H9 (cell line): Measurements from ENCODE around the gene SLC24A4. TPM values are rescaled to one million over a fixed set of nuclear protein-coding genes. Genes with fewer than 3 reads are reported as not detected.

Experiments
- DNase-seq: peaks from one replicate; pipeline ENCODE4 v3.0.0-alpha.2; 2017
- H2AFZ ChIP-seq: one replicate; pipeline ENCODE4 v1.6.1; 2013; ENCODE audit warnings: mild to moderate bottlenecking, low read length, control low read depth, moderate library complexity
- H2AK5ac ChIP-seq: 2 replicates; pipeline ENCODE4 v1.6.1; 2013; ENCODE audit warnings: low read length, control low read depth, mixed read lengths; ENCODE audit not compliant: insufficient read length
- H2BK120ac ChIP-seq: one replicate; pipeline ENCODE4 v1.6.1; 2013; ENCODE audit warnings: low read depth, mild to moderate bottlenecking, low read length, control low read depth, inconsistent platforms; ENCODE audit not compliant: poor library complexity, severe bottlenecking
- H2BK12ac ChIP-seq: 2 replicates; pipeline ENCODE4 v1.6.1; 2013; ENCODE audit warnings: low read length, control low read depth, mixed read lengths, low read depth; ENCODE audit not compliant: insufficient read length
- H2BK15ac ChIP-seq: 2 replicates; pipeline ENCODE4 v1.6.1; 2013; ENCODE audit warnings: low read depth, low read length, control low read depth
- H2BK20ac ChIP-seq: one replicate; pipeline ENCODE4 v1.6.1; 2013; ENCODE audit warnings: low read depth, mild to moderate bottlenecking, low read length, control low read depth, inconsistent platforms; ENCODE audit not compliant: poor library complexity, severe bottlenecking
- H2BK5ac ChIP-seq: 2 replicates; pipeline ENCODE4 v1.6.1; 2013; ENCODE audit warnings: low read length, control low read depth, mixed read lengths; ENCODE audit not compliant: insufficient read length
- H3K14ac ChIP-seq: 2 replicates; pipeline ENCODE4 v1.6.1; 2013; ENCODE audit warnings: low read length, control low read depth; ENCODE audit not compliant: insufficient read depth
- H3K18ac ChIP-seq: 2 replicates; pipeline ENCODE4 v1.6.1; 2013; ENCODE audit warnings: low read depth, mild to moderate bottlenecking, mixed read lengths, low read length, control low read depth; ENCODE audit not compliant: insufficient read length
- H3K23ac ChIP-seq: 2 replicates; pipeline ENCODE4 v1.6.1; 2013; ENCODE audit warnings: low read length, control low read depth, mixed read lengths, low read depth; ENCODE audit not compliant: insufficient read length
- H3K23me2 ChIP-seq: 2 replicates; pipeline ENCODE4 v1.6.1; 2013; ENCODE audit warnings: low read depth, mild to moderate bottlenecking, mixed read lengths, low read length, control low read depth; ENCODE audit not compliant: insufficient read length, poor library complexity, severe bottlenecking
- H3K27ac ChIP-seq: 2 replicates; pipeline ENCODE4 v1.5.1; 2013; ENCODE audit warnings: low read length, control low read depth, mixed read lengths, low read depth; ENCODE audit not compliant: insufficient read length
- H3K27me3 ChIP-seq: 2 replicates; pipeline ENCODE4 v1.6.1; 2013; ENCODE audit warnings: low read length, control low read depth, inconsistent platforms; ENCODE audit not compliant: insufficient read depth
- H3K4ac ChIP-seq: 2 replicates; pipeline ENCODE4 v1.6.1; 2013; ENCODE audit warnings: low read depth, mild to moderate bottlenecking, control low read depth, inconsistent platforms, low read length, moderate library complexity
- H3K4me1 ChIP-seq: 2 replicates; pipeline ENCODE4 v1.6.1; 2013; ENCODE audit warnings: low read length, control low read depth, inconsistent platforms; ENCODE audit not compliant: insufficient read depth
- H3K4me2 ChIP-seq: 2 replicates; pipeline ENCODE4 v1.6.1; 2013; ENCODE audit warnings: low read length, control low read depth, mixed read lengths; ENCODE audit not compliant: insufficient read length, insufficient read depth
- H3K56ac ChIP-seq: 2 replicates; pipeline ENCODE4 v1.6.1; 2013; ENCODE audit warnings: low read depth, mild to moderate bottlenecking, mixed read lengths, low read length, control low read depth; ENCODE audit not compliant: insufficient read length
- H3K79me1 ChIP-seq: 2 replicates; pipeline ENCODE4 v1.6.1; 2013; ENCODE audit warnings: low read depth, mild to moderate bottlenecking, moderate library complexity, low read length, control low read depth, inconsistent platforms; ENCODE audit not compliant: insufficient read depth, poor library complexity, severe bottlenecking
- H3K79me2 ChIP-seq: 2 replicates; pipeline ENCODE4 v1.6.1; 2013; ENCODE audit warnings: low read length, control low read depth, inconsistent platforms; ENCODE audit not compliant: insufficient read depth
- H3K9ac ChIP-seq: 2 replicates; pipeline ENCODE4 v1.6.1; 2013; ENCODE audit warnings: low read length, control low read depth, mixed read lengths; ENCODE audit not compliant: insufficient read length; ENCODE audit errors: extremely low read depth
- H3K9me3 ChIP-seq: one replicate; pipeline ENCODE4 v1.6.1; 2013; ENCODE audit warnings: low read depth, low read length, inconsistent platforms; ENCODE audit not compliant: control insufficient read depth
- H3T11ph ChIP-seq: one replicate; pipeline ENCODE4 v1.6.1; 2013; ENCODE audit warnings: mild to moderate bottlenecking, low read length, control low read depth, inconsistent platforms
- H4K20me1 ChIP-seq: one replicate; pipeline ENCODE4 v1.6.1; 2013; ENCODE audit not compliant: control insufficient read depth, insufficient read length, insufficient read depth
- H4K5ac ChIP-seq: 2 replicates; pipeline ENCODE4 v1.6.1; 2013; ENCODE audit warnings: low read depth, mild to moderate bottlenecking, mixed read lengths, low read length, control low read depth; ENCODE audit not compliant: insufficient read length
- H4K8ac ChIP-seq: replicated peaks from 2 replicates; pipeline ENCODE4 v1.6.1; 2013; ENCODE audit warnings: low read length, control low read depth, mixed read lengths, low read depth; ENCODE audit not compliant: insufficient read length
- H4K91ac ChIP-seq: 2 replicates; pipeline ENCODE4 v1.6.1; 2013; ENCODE audit warnings: low read depth, mild to moderate bottlenecking, moderate library complexity, mixed read lengths, low read length, control low read depth; ENCODE audit not compliant: insufficient read length
- H3K27ac Mint-ChIP-seq, 3 experiments: 2 replicates in 2 of 3; 3 replicates in 1 of 3; pipeline ENCODE4 v1.8.0; 2020 to 2021; ENCODE audit warnings: mixed read lengths in 3 of 3, mild to moderate bottlenecking in 1 of 3, moderate library complexity in 1 of 3
- H3K27me3 Mint-ChIP-seq: 2 replicates; pipeline ENCODE4 v1.8.0; 2021; ENCODE audit warnings: low read depth, mild to moderate bottlenecking, moderate library complexity, mixed read lengths
- H3K36me3 Mint-ChIP-seq, 3 experiments: 2 replicates in 2 of 3; 3 replicates in 1 of 3; pipeline ENCODE4 v1.8.0; 2020 to 2021; ENCODE audit warnings: low read depth in 3 of 3, mixed read lengths in 3 of 3; ENCODE audit not compliant: insufficient read depth in 1 of 3
- H3K4me1 Mint-ChIP-seq, 2 experiments: 2 replicates each; pipeline ENCODE4 v1.8.0; 2020; ENCODE audit warnings: mixed read lengths in 2 of 2
- H3K4me3 Mint-ChIP-seq, 2 experiments: 2 replicates in 1 of 2; 3 replicates in 1 of 2; pipeline ENCODE4 v1.8.0; 2020 to 2021; ENCODE audit warnings: mild to moderate bottlenecking in 2 of 2, mixed read lengths in 2 of 2, moderate library complexity in 1 of 2
- H3K9me3 Mint-ChIP-seq, 2 experiments: 2 replicates in 1 of 2; 3 replicates in 1 of 2; pipeline ENCODE4 v1.8.0; 2020; ENCODE audit warnings: mild to moderate bottlenecking in 2 of 2, mixed read lengths in 2 of 2, moderate library complexity in 1 of 2
- WGBS: extraction: QIAGEN DNeasy Blood & Tissue Kit; methylation state at CpG from one replicate; pipeline ENCODE4 v1.1.7; 2013; ENCODE audit warnings: missing lambda C conversion rate, low lambda C conversion rate, mixed read lengths; ENCODE audit not compliant: insufficient read length; ENCODE audit errors: extremely low coverage; 5-methylcytosine and 5-hydroxymethylcytosine counted together
- total RNA-seq: library from RNA; stranded (reverse); gene quantifications from 2 replicates; pipeline ENCODE4 v1.2.1, GENCODE V29; 2021
- TF ChIP-seq, protein P1 (sequence below): fragments of 200-600 bp; sonication (generic); conservative IDR thresholded peaks from 3 replicates; pipeline ENCODE4 v1.8.0; 2021; ENCODE audit warnings: antibody characterized with exemption, mild to moderate bottlenecking

SLC24A4 gene
- total RNA-seq, 1 experiment from 2014 or later, result 0.24 TPM

- Histone ChIP-seq H3K4me2 (no peak overlapping the region), H3K79me2 (no peaks in the 10 kb centered on the region), H3K27me3 (no peaks in the 10 kb centered on the region), H2AK5ac (no peak overlapping the region), H3K79me1 (no peaks in the 10 kb centered on the region), H4K91ac (no peak overlapping the region), H2BK20ac (no peak overlapping the region), H3K18ac (no peak overlapping the region), H3K4ac (no peak overlapping the region), H3K23me2 (no peaks in the 10 kb centered on the region), H2BK15ac (no peak overlapping the region), H4K8ac (no peak overlapping the region), H3K27ac (no peak overlapping the region), H4K5ac (no peak overlapping the region), H4K20me1 (no peaks in the 10 kb centered on the region), H3K9ac (no peak overlapping the region), H3K14ac (no peak overlapping the region), H2AFZ (no peak overlapping the region), H2BK5ac (no peak overlapping the region), H3K56ac (no peak overlapping the region), H3K9me3 (no peaks in the 10 kb centered on the region), H2BK12ac (no peak overlapping the region), H3K23ac (no peak overlapping the region), H3K4me1 (no peaks in the 10 kb centered on the region; the same call in 1 of the 2 replicates), H2BK120ac (no peak overlapping the region), H3T11ph (no peak overlapping the region)
- DNase-seq, result no peak
- no peaks in the 10 kb centered on the region for H3K27me3 Mint-ChIP-seq
- TF ChIP-seq, protein P1, sequence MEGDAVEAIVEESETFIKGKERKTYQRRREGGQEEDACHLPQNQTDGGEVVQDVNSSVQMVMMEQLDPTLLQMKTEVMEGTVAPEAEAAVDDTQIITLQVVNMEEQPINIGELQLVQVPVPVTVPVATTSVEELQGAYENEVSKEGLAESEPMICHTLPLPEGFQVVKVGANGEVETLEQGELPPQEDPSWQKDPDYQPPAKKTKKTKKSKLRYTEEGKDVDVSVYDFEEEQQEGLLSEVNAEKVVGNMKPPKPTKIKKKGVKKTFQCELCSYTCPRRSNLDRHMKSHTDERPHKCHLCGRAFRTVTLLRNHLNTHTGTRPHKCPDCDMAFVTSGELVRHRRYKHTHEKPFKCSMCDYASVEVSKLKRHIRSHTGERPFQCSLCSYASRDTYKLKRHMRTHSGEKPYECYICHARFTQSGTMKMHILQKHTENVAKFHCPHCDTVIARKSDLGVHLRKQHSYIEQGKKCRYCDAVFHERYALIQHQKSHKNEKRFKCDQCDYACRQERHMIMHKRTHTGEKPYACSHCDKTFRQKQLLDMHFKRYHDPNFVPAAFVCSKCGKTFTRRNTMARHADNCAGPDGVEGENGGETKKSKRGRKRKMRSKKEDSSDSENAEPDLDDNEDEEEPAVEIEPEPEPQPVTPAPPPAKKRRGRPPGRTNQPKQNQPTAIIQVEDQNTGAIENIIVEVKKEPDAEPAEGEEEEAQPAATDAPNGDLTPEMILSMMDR, result no peak
- WGBS, result no CpG with 5 or more reads among the region's 5 CpGs
- H3K36me3 Mint-ChIP-seq, result no peaks in the 10 kb centered on the region
- no peaks in the 10 kb centered on the region for H3K9me3 Mint-ChIP-seq
- no peak overlapping the region for H3K27ac Mint-ChIP-seq
- H3K4me1 Mint-ChIP-seq, result peaks cover 34 to 49% of the 10 kb centered on the region in 2 experiments
- no peak overlapping the region for H3K4me3 Mint-ChIP-seq
Observed at GRCh38 chr14:92386165-92386564, 63.2 kb downstream of the SLC24A4 start.
